ENCODE data around the gene TBX10.

DNA sequence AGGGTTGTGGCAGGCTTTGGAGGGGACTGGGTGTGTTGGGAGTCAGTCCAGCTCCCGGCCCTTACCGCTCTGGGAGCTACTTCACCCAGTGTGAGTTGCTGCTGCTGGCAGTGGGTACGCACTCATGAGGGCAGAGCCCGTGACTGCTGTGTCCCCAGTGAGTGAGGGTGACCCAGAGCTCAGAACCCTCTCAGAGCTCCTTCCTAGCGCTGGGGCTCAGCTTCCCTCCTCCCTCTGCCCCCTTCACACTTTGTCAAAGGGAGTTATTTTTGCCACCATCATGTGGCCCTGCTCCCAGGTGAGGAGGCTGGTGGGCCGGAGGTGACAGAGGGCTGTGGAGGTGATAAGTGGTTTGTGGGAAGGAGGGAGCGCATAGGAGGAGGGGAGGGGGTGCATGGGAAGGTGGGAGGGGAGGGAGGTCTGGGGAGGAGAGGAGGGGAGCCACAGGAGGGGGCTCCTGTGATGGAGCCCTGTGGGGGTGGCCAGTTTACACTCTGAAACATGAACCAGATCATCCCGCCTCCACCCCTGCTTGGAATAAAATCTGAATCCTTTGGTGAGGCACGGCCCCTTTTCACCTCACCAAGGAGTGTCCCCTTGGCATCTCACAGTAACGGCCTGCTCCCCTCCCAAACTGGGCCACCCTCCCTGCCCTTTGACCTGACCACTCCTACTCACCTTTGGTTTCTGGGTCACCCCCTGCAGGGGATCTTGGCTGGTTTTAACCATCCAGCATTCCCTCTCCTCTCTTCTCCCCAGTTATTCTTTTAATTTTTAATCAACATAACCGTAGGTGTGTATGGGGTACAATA is 22.9 kb downstream of the TBX10 start:
- no peak for TF ChIP-seq CTCF (IDR thresholded peaks at IDR 0.05)
- no peak for TF ChIP-seq EP300 (IDR thresholded peaks at IDR 0.05)
- no peak for TF ChIP-seq POLR2AphosphoS5 (IDR thresholded peaks at IDR 0.05)
- no peak for TF ChIP-seq POLR2A (IDR thresholded peaks at IDR 0.05)

All from upper lobe of left lung (tissue), 4 donors.